AG10803 (cell line): ENCODE data around the gene DLGAP1.

ENCODE experiments used
- DNase-seq: peaks from one replicate; pipeline ENCODE4 v3.0.0; 2010; ENCODE audit warnings: low read depth
- H3K4me3 ChIP-seq: 2 replicates; pipeline ENCODE4 v1.5.1; 2011; ENCODE audit warnings: mild to moderate bottlenecking, low read length, control low read depth
- CTCF ChIP-seq: conservative IDR thresholded peaks from 2 replicates; pipeline ENCODE4 v1.5.1; 2011; ENCODE audit warnings: mild to moderate bottlenecking, low read length, control low read depth, inconsistent platforms

DLGAP1 gene

GRCh38 chr18:4358618-4359017 is 96.5 kb downstream of the DLGAP1 start:
- H3K4me3 ChIP-seq: no peak overlapping the region
- DNase-seq: no peak
- no peak for TF ChIP-seq CTCF

- DNase-seq: no peak
- no peak for TF ChIP-seq CTCF
- H3K4me3 ChIP-seq: no peak overlapping the region
Observed at GRCh38 chr18:4357579-4357978, 97.5 kb downstream of the DLGAP1 start.

GRCh38 chr18:4356929-4357328 is 98.2 kb downstream of the DLGAP1 start:
- no peak for DNase-seq
- no peak overlapping the region for H3K4me3 ChIP-seq
- TF ChIP-seq CTCF: no peak

- H3K4me3 ChIP-seq: no peak overlapping the region
- no peak for DNase-seq
- TF ChIP-seq CTCF: no peak
Observed at GRCh38 chr18:4353853-4354418, 101.2 kb downstream of the DLGAP1 start.

- no peak for DNase-seq
- TF ChIP-seq CTCF: no peak
- no peak overlapping the region for H3K4me3 ChIP-seq
Observed at GRCh38 chr18:4352746-4353551, 102.2 kb downstream of the DLGAP1 start.

GRCh38 chr18:4351005-4351404 is 104.1 kb downstream of the DLGAP1 start:
- no peak for TF ChIP-seq CTCF
- DNase-seq: no peak
- H3K4me3 ChIP-seq: no peak overlapping the region

GRCh38 chr18:4335386-4335785 is 119.7 kb downstream of the DLGAP1 start:
- DNase-seq: no peak
- no peak for TF ChIP-seq CTCF
- no peak overlapping the region for H3K4me3 ChIP-seq
